Muscle of leg (tissue), 11 donors: ENCODE measurements around the gene RACGAP1. TPM values are rescaled to one million over a fixed set of nuclear protein-coding genes. Genes with fewer than 3 reads are reported as not detected.

Source experiments
- DNase-seq: peaks from one replicate; pipeline ENCODE4 v3.0.0; 2013
- H3K27ac ChIP-seq: one replicate; pipeline ENCODE4 v1.5.1; 2013; ENCODE audit warnings: mild to moderate bottlenecking, low read length, control low read depth
- H3K27me3 ChIP-seq: one replicate; pipeline ENCODE4 v1.6.1; 2013; ENCODE audit warnings: low read length; ENCODE audit not compliant: control insufficient read depth, insufficient read depth
- H3K36me3 ChIP-seq: one replicate; pipeline ENCODE4 v1.6.1; 2013; ENCODE audit warnings: low read length; ENCODE audit not compliant: control insufficient read depth, insufficient read depth
- H3K4me1 ChIP-seq: one replicate; pipeline ENCODE4 v1.6.1; 2013; ENCODE audit warnings: low read length; ENCODE audit not compliant: control insufficient read depth, insufficient read depth
- H3K4me3 ChIP-seq: one replicate; pipeline ENCODE4 v1.5.1; 2013; ENCODE audit warnings: low read length, control low read depth
- H3K9me3 ChIP-seq: replicated peaks from 2 replicates; pipeline ENCODE4 v1.6.1; 2013; ENCODE audit warnings: low read depth, low read length; ENCODE audit not compliant: control insufficient read depth
- WGBS: methylation state at CpG from one replicate; pipeline ENCODE4 v1.1.5; 2013; ENCODE audit warnings: missing lambda C conversion rate; ENCODE audit not compliant: insufficient coverage; 5-methylcytosine and 5-hydroxymethylcytosine counted together
- polyA plus RNA-seq, 8 donors: library from polyadenylated mRNA; unstranded; fragments of 120-200 nt; gene quantifications; one replicate each; pipeline versions ENCODE4 v1.2.1 to v1.2.3, GENCODE V29; 2013; ENCODE audit warnings: inconsistent platforms in 1 of 8, low replicate concordance in 1 of 8; ENCODE audit not compliant: insufficient read length in 8 of 8, insufficient read depth in 1 of 8
- total RNA-seq: library from RNA; stranded (reverse); fragments of 120-200 nt; gene quantifications from one replicate; pipeline ENCODE4 v1.2.4, GENCODE V29; 2013

The RACGAP1 gene
- total and polyA plus RNA-seq, 9 donors: 21.3 to 40.7 (median 28.8) TPM

- no peak overlapping the region for H3K4me3 ChIP-seq
- H3K4me1 ChIP-seq: peaks cover 10% of the 10 kb centered on the region
- no peak overlapping the region for H3K27ac ChIP-seq
- H3K9me3 ChIP-seq: no peaks in the 10 kb centered on the region
- peaks cover 20% of the 10 kb centered on the region for H3K27me3 ChIP-seq
- 80% methylated on average over 3 of the region's 13 CpGs for WGBS
- no peaks in the 10 kb centered on the region for H3K36me3 ChIP-seq
- no peak for DNase-seq
Observed at GRCh38 chr12:49948866-49949845, 76.1 kb downstream of the RACGAP1 start.

GRCh38 chr12:49947593-49948226 is 77.6 kb downstream of the RACGAP1 start:
- Histone ChIP-seq H3K27ac (no peak overlapping the region), H3K27me3 (peaks cover 25% of the 10 kb centered on the region), H3K4me3 (no peak overlapping the region), H3K4me1 (peaks cover 2% of the 10 kb centered on the region), H3K9me3 (no peaks in the 10 kb centered on the region), H3K36me3 (no peaks in the 10 kb centered on the region)
- 78% methylated on average over 3 of the region's 7 CpGs for WGBS
- DNase-seq: no peak

GRCh38 chr12:49946497-49946896 is 78.8 kb downstream of the RACGAP1 start:
- Histone ChIP-seq H3K4me3 (no peak overlapping the region), H3K27ac (no peak overlapping the region), H3K9me3 (no peaks in the 10 kb centered on the region), H3K4me1 (peaks cover 2% of the 10 kb centered on the region), H3K36me3 (no peaks in the 10 kb centered on the region), H3K27me3 (peaks cover 23% of the 10 kb centered on the region)
- 61% methylated on average over 3 of the region's 3 CpGs for WGBS
- no peak for DNase-seq

GRCh38 chr12:49946086-49946485 is 79.2 kb downstream of the RACGAP1 start:
- H3K27ac ChIP-seq: no peak overlapping the region
- no peak for DNase-seq
- no peaks in the 10 kb centered on the region for H3K36me3 ChIP-seq
- no peaks in the 10 kb centered on the region for H3K9me3 ChIP-seq
- WGBS: 89% methylated on average over 9 of the region's 9 CpGs
- H3K4me3 ChIP-seq: no peak overlapping the region
- H3K27me3 ChIP-seq: peaks cover 22% of the 10 kb centered on the region
- H3K4me1 ChIP-seq: peaks cover 2% of the 10 kb centered on the region

GRCh38 chr12:49945394-49946080 is 79.8 kb downstream of the RACGAP1 start:
- WGBS: 2% methylated on average over 20 of the region's 28 CpGs
- peak overlapping the region; percentile 19 for H3K4me3 ChIP-seq
- DNase-seq: peak; percentile 77
- H3K36me3 ChIP-seq: no peaks in the 10 kb centered on the region
- H3K4me1 ChIP-seq: peaks cover 2% of the 10 kb centered on the region
- no peaks in the 10 kb centered on the region for H3K9me3 ChIP-seq
- H3K27ac ChIP-seq: no peak overlapping the region
- H3K27me3 ChIP-seq: peaks cover 19% of the 10 kb centered on the region

GRCh38 chr12:49944718-49945117 is 80.6 kb downstream of the RACGAP1 start:
- WGBS: no CpG with 5 or more reads among the region's 3 CpGs
- Histone ChIP-seq H3K27ac (no peak overlapping the region), H3K4me3 (no peak overlapping the region), H3K9me3 (no peaks in the 10 kb centered on the region), H3K4me1 (peaks cover 2% of the 10 kb centered on the region), H3K36me3 (no peaks in the 10 kb centered on the region), H3K27me3 (peaks cover 19% of the 10 kb centered on the region)
- no peak for DNase-seq

- Histone ChIP-seq H3K4me3 (no peak overlapping the region), H3K27me3 (peaks cover 16% of the 10 kb centered on the region), H3K36me3 (no peaks in the 10 kb centered on the region), H3K27ac (no peak overlapping the region), H3K4me1 (peaks cover 2% of the 10 kb centered on the region), H3K9me3 (no peaks in the 10 kb centered on the region)
- 93% methylated on average over 4 of the region's 5 CpGs for WGBS
- no peak for DNase-seq
Observed at GRCh38 chr12:49944046-49944445, 81.2 kb downstream of the RACGAP1 start.

- no peaks in the 10 kb centered on the region for H3K9me3 ChIP-seq
- H3K4me3 ChIP-seq: no peak overlapping the region
- H3K36me3 ChIP-seq: no peaks in the 10 kb centered on the region
- no peak overlapping the region for H3K27ac ChIP-seq
- peaks cover 2% of the 10 kb centered on the region for H3K4me1 ChIP-seq
- DNase-seq: no peak
- WGBS: 60% methylated on average over 1 of the region's 1 CpG
- H3K27me3 ChIP-seq: peaks cover 16% of the 10 kb centered on the region
Observed at GRCh38 chr12:49943625-49943960, 81.7 kb downstream of the RACGAP1 start.

GRCh38 chr12:49942921-49943624 is 82.2 kb downstream of the RACGAP1 start:
- no peak overlapping the region for H3K27ac ChIP-seq
- H3K27me3 ChIP-seq: peaks cover 16% of the 10 kb centered on the region
- H3K9me3 ChIP-seq: no peaks in the 10 kb centered on the region
- H3K4me1 ChIP-seq: peaks cover 2% of the 10 kb centered on the region
- H3K4me3 ChIP-seq: no peak overlapping the region
- no peaks in the 10 kb centered on the region for H3K36me3 ChIP-seq
- no peak for DNase-seq
- WGBS: 71% methylated on average over 10 of the region's 14 CpGs
